Muscle layer of colon (tissue), 2 donors: ENCODE measurements around the gene PEA15.

Experiments
- H3K27ac ChIP-seq: one replicate; pipeline ENCODE4 v1.7.0; 2013; ENCODE audit warnings: low read depth, mild to moderate bottlenecking, low read length, moderate library complexity
- H3K27me3 ChIP-seq, 2 donors: one replicate each; pipeline ENCODE4 v1.7.0; 2013; ENCODE audit warnings: low read length in 2 of 2, mild to moderate bottlenecking in 2 of 2; ENCODE audit not compliant: insufficient read depth in 2 of 2, control insufficient read depth in 1 of 2
- H3K36me3 ChIP-seq: one replicate; pipeline ENCODE4 v1.7.0; 2013; ENCODE audit warnings: mild to moderate bottlenecking, low read length; ENCODE audit not compliant: insufficient read depth
- H3K4me1 ChIP-seq: one replicate; pipeline ENCODE4 v1.7.0; 2013; ENCODE audit warnings: mild to moderate bottlenecking, low read length; ENCODE audit not compliant: insufficient read depth
- H3K4me3 ChIP-seq, 2 donors: one replicate each; pipeline ENCODE4 v1.7.0; 2013; ENCODE audit warnings: low read length in 2 of 2, low read depth in 1 of 2, mild to moderate bottlenecking in 1 of 2, moderate library complexity in 1 of 2
- H3K9ac ChIP-seq: one replicate; pipeline ENCODE4 v1.7.0; 2013; ENCODE audit warnings: low read length
- H3K9me3 ChIP-seq: one replicate; pipeline ENCODE4 v1.7.0; 2013; ENCODE audit warnings: mild to moderate bottlenecking, low read length
- donor health status: abdominal sarcoma.
- donor health status: Adenocarcinoma of cecum.

The PEA15 gene, protein sequence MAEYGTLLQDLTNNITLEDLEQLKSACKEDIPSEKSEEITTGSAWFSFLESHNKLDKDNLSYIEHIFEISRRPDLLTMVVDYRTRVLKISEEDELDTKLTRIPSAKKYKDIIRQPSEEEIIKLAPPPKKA

DNA sequence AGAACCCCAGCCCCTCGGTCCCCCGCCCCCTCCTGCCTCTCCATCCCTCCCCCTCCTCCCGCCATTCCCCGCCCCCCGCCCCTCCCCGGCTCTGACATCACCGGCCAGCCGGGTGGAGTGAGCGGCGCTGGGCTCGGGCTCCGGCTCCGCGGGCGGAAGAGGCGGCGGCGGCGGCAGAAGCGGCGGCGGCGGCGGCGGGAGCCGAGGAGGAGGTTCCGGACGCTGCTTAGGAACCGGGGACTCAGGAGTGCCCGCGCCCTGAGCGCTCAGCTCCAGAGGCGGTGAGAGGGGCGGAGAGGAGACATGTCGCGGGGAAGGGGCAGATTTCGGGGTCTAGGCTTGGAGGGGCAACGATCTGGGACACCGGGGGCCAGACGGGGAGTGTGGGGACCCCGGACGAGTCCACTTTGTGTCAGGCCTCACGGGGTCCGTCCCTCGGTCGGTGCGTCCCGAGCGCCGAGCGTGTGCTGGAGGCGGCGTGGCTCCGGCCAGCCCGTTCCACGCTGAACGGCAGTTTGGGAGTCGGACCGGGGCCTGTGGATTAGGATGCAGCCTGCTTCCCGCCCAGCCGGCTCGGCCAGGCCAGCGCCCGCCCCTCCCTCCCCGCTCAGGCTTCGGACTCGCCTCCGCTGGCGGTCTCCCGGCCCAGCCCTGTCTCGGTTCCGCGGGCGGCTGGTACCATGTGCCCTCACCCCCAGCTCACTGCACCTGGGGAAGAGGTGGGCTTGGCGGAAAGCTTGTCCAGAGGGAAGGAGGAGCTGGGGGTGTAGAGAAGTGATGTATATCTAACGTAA lies at the start of gene PEA15:
PEA15 (plus strand) TSS at position 143 of the 794 bp plus-strand sequence. CDS start 6,161 bp downstream, outside the sequence.
- H3K27me3 ChIP-seq = no peaks in the 10 kb centered on the region
- H3K4me1 ChIP-seq = peaks cover 55% of the 10 kb centered on the region
- peak within 1 kb of the TSS; percentile 95 for H3K27ac ChIP-seq
- peak within 1 kb of the TSS; percentile 51 for H3K9ac ChIP-seq
- H3K36me3 ChIP-seq = peaks cover 8% of the 10 kb centered on the region
- H3K4me3 ChIP-seq = peak within 1 kb of the TSS; percentile 82 to 99
- H3K9me3 ChIP-seq = no peaks in the 10 kb centered on the region

DNA sequence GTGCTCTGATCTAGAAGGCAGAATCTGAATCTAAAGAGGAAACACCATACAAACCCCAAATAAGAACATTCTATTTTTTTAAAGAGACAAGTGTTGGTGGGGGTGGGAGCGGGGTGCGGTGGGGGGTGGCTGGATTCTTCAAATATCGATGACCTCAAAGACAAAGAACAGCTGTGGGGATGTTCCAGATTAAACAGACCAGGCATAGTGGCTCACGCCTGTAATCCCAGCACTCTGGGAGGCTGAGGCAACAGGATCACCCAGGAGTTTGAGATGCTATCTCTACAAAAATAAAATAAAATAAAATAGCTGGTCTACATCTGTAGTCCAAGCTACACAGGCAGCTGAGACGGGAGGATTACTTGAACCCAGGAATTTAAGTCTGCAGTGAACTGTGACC lies 48.8 kb upstream of the PEA15 start:
- H3K9me3 ChIP-seq = no peaks in the 10 kb centered on the region
- no peak overlapping the region for H3K4me3 ChIP-seq
- H3K4me1 ChIP-seq = no peaks in the 10 kb centered on the region
- H3K9ac ChIP-seq = no peak overlapping the region
- no peaks in the 10 kb centered on the region for H3K27me3 ChIP-seq
- H3K27ac ChIP-seq = no peak overlapping the region
- no peaks in the 10 kb centered on the region for H3K36me3 ChIP-seq

- H3K9me3 ChIP-seq = no peaks in the 10 kb centered on the region
- no peaks in the 10 kb centered on the region for H3K4me1 ChIP-seq
- H3K36me3 ChIP-seq = no peaks in the 10 kb centered on the region
- H3K27ac ChIP-seq = no peak overlapping the region
- H3K9ac ChIP-seq = no peak overlapping the region
- no peak overlapping the region for H3K4me3 ChIP-seq
- H3K27me3 ChIP-seq = no peaks in the 10 kb centered on the region
These were observed 48.0 kb upstream of the PEA15 start for GRCh38 chr1:160157174-160157573.

DNA sequence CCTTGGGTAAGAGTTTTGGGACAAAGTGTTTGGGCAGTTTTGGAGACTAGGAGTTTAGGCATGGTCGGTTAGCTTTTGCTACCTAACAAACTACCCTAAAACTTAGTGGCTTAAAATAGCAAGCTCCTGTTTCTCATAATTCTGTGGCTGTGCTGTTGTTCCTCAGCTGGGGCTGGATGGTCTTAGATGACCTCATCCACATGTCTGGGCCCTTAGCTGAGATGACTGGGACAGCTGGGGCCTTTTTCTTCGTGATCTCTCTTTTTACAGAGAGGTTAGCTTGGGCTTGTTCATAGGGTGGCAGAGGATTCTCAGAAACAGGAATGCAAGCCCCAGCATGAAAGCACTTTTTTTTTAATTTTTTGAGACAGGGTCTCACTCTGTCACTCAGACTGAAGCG lies 47.2 kb upstream of the PEA15 start:
- H3K4me1 ChIP-seq = no peaks in the 10 kb centered on the region
- no peaks in the 10 kb centered on the region for H3K27me3 ChIP-seq
- no peak overlapping the region for H3K27ac ChIP-seq
- no peak overlapping the region for H3K9ac ChIP-seq
- H3K4me3 ChIP-seq = no peak overlapping the region
- no peaks in the 10 kb centered on the region for H3K9me3 ChIP-seq
- H3K36me3 ChIP-seq = no peaks in the 10 kb centered on the region

DNA sequence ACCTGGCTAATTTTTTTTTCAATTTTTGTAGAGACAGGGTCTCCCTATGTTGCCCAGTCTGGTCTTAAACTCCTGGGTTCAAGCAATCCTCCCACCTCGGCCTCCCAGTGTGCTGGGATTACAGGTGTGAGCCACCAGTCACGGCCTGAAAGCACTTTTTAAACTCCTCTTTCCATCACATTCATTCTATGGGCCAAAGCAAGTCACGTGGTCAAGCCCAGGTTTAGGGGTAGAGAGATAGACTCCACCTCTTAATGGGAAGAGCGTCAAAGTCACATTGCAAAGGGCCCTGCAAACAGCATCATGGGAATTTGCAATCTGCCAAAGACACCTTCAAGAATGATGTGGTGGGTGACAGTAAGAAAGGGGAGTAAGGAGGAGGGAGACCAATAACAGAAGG lies 46.6 kb upstream of the PEA15 start:
- H3K27me3 ChIP-seq = no peaks in the 10 kb centered on the region
- H3K27ac ChIP-seq = no peak overlapping the region
- no peak overlapping the region for H3K9ac ChIP-seq
- no peaks in the 10 kb centered on the region for H3K36me3 ChIP-seq
- no peaks in the 10 kb centered on the region for H3K9me3 ChIP-seq
- no peak overlapping the region for H3K4me3 ChIP-seq
- H3K4me1 ChIP-seq = no peaks in the 10 kb centered on the region

- H3K27me3 ChIP-seq = no peaks in the 10 kb centered on the region
- H3K27ac ChIP-seq = no peak overlapping the region
- H3K4me1 ChIP-seq = no peaks in the 10 kb centered on the region
- no peak overlapping the region for H3K4me3 ChIP-seq
- H3K9me3 ChIP-seq = no peaks in the 10 kb centered on the region
- H3K36me3 ChIP-seq = no peaks in the 10 kb centered on the region
- H3K9ac ChIP-seq = no peak overlapping the region
These were observed 45.3 kb upstream of the PEA15 start for GRCh38 chr1:160159846-160160245.

DNA sequence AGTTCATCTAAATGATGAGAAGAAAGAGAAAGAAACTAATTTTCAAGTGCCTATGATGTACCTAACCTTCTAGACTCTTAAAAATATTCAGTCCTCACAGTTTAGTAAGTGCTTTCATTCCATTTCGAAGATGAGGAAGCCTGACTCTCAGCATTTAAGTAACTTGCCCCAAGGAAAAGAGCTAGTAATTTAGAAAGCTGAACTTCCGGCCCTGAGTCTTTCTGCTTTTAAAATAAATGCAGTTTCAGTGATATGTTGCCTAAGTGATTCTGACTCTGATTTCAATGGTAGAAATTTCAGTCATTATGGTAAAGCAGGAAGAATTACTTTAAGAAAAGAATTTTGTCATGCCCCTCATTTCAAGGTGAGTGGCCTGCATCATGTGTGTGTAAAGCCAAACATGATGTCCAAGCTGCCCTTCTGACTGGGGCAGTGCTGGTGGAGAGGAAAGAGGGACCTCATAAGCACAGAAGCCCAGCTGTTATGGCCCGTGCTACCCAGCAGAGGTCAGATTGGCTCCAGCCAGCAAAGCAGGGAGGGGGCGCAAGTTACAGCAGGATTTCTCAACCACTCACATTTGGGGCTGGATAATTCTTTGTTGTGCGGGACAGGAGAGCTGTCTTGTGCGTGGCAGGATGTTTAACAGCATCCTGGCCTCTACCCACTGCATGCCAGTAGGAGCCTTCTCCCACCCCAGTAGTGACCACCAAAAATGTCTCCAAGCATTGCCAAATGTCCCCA lies 43.0 kb upstream of the PEA15 start:
- no peaks in the 10 kb centered on the region for H3K27me3 ChIP-seq
- no peak overlapping the region for H3K9ac ChIP-seq
- H3K36me3 ChIP-seq = no peaks in the 10 kb centered on the region
- no peaks in the 10 kb centered on the region for H3K4me1 ChIP-seq
- H3K9me3 ChIP-seq = no peaks in the 10 kb centered on the region
- no peak overlapping the region for H3K27ac ChIP-seq
- no peak overlapping the region for H3K4me3 ChIP-seq

- Histone ChIP-seq H3K27me3 (no peaks in the 10 kb centered on the region), H3K9me3 (no peaks in the 10 kb centered on the region), H3K36me3 (no peaks in the 10 kb centered on the region), H3K4me1 (no peaks in the 10 kb centered on the region), H3K27ac (no peak overlapping the region), H3K4me3 (no peak overlapping the region), H3K9ac (no peak overlapping the region)
These were observed 42.3 kb upstream of the PEA15 start for GRCh38 chr1:160162931-160163330.

DNA sequence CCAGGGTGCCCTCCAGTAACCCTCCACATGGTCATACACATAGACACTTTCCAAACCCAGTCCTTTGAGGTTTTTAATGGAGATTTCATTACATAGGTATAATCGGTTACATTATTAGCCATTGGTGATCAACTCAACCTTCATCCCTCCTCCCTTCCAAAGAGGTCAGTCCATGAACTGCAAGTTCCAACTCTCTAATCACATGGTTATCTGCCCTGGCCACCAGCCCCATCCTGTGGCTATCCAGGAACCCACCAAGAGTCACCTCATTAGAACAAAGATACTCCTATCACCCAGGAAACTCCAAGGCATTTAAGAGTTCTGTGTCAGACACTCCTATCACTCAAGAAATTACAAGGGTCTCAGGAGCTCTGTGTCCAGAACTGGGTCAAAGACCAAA lies 41.6 kb upstream of the PEA15 start:
- Histone ChIP-seq H3K4me1 (no peaks in the 10 kb centered on the region), H3K9ac (no peak overlapping the region), H3K4me3 (no peak overlapping the region), H3K27me3 (no peaks in the 10 kb centered on the region), H3K27ac (no peak overlapping the region), H3K9me3 (no peaks in the 10 kb centered on the region), H3K36me3 (no peaks in the 10 kb centered on the region)

DNA sequence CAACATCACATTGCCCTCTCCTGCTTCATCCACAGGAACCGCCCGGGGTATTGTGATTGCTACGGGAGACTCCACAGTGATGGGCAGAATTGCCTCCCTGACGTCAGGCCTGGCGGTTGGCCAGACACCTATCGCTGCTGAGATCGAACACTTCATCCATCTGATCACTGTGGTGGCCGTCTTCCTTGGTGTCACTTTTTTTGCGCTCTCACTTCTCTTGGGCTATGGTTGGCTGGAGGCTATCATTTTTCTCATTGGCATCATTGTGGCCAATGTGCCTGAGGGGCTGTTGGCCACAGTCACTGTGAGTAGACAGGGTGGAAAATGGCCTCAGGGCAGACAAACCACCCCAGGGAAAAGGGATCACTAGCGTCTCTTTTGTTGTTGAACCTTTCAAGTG lies 41.1 kb upstream of the PEA15 start:
- no peak overlapping the region for H3K4me3 ChIP-seq
- no peaks in the 10 kb centered on the region for H3K4me1 ChIP-seq
- no peaks in the 10 kb centered on the region for H3K36me3 ChIP-seq
- H3K9me3 ChIP-seq = no peaks in the 10 kb centered on the region
- no peaks in the 10 kb centered on the region for H3K27me3 ChIP-seq
- no peak overlapping the region for H3K27ac ChIP-seq
- H3K9ac ChIP-seq = no peak overlapping the region

- H3K36me3 ChIP-seq = no peaks in the 10 kb centered on the region
- H3K9ac ChIP-seq = no peak overlapping the region
- no peak overlapping the region for H3K4me3 ChIP-seq
- no peaks in the 10 kb centered on the region for H3K27me3 ChIP-seq
- no peak overlapping the region for H3K27ac ChIP-seq
- no peaks in the 10 kb centered on the region for H3K9me3 ChIP-seq
- no peaks in the 10 kb centered on the region for H3K4me1 ChIP-seq
These were observed 38.9 kb upstream of the PEA15 start for GRCh38 chr1:160166166-160166868.
